ENCODE data around the gene MOGAT1. TPM values are rescaled to one million over a fixed set of nuclear protein-coding genes. Genes with fewer than 3 reads are reported as not detected.
"Not testable (repeated sequence)": the region's sequence is repeated elsewhere in the genome, so short reads cannot be mapped to it uniquely, and the experiment has no call there.

MOGAT1 gene
- total RNA-seq, 1 donor from 2014 or later, result not detected

DNA sequence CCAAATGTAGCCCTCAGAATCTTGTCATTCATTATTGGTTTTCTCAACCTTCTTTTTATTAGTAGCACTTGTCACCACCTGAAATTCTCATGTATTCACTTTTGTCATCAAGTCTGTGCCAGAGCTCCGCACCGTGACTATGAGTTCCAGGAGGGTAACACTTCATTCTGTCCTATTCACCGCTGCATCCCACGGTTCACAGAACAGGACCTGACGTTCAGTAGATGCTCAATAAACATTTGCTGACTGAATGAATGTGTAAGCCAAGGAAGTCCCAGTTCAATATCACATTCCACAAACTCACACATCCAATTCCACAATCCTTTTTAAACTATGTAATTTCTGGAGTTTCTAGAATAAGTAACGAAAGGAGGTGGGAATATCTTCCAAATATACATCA, 65.5 kb downstream of the MOGAT1 start:
- no peak for FAIRE-seq
- DNase-seq (ENCODE audit: low spot score in 2 of 2), result no peak

DNA sequence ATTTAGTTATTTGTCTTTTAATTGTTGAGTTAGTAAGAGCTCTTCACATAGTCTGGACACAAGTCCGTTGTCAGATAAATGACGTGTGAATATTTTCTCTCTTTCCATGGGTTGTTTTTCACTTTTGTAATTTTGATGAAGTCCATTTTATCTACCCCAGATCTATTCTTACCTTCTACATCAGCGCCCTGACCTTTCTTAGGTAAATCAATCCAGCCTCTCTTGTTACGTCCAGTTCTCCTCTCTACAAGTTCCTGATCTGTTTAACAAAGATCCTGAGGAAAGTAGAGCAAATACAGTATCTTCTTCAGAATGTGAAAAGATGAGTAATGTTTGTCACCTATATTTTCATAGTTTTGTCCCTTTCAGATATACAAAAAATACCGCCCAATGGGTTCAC, 66.9 kb downstream of the MOGAT1 start:
- FAIRE-seq (no peak), DNase-seq (ENCODE audit: low spot score in 2 of 2) (no peak)

DNA sequence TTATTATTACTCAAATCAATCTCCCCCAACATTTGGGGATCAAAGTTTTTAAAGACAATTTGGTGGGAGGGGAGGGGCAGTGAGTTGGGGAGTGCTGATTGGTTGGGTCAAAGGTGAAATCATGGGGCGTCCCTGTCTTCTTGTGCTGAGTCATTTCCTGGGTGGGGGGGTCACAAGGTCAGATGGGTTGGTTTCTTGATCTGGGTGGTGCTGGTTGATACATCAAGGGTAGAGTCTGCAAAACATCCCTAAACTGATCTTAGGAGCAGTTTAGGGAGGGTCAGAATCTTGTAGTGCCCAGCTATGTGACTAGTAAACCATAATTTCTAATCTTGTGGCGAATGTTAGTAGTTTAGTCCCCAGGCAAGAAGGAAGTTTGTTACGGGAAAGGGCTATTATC, 67.4 kb downstream of the MOGAT1 start:
- DNase-seq (ENCODE audit: low spot score in 2 of 2) (no peak), FAIRE-seq (no peak)

DNA sequence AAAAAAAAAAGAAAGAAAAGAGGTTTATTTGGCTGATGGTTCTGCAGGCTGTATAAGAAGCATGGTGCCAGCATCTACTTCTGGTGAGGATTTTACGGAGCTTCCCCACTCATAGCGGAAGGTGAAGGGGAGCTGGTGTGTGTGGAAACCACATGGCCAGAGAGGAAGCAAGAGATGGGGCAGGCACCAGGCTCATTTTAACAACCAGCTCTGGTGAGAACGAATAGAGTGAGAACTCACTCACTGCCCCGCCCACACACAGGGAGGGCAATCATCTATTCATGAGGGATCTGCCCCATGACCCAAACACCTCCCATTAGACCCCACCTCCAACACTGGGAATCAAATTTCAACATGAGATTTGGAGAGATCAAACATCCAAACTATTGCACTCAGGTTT, 68.5 kb downstream of the MOGAT1 start:
- DNase-seq (ENCODE audit: low spot score in 2 of 2) (no peak), FAIRE-seq (no peak)

DNA sequence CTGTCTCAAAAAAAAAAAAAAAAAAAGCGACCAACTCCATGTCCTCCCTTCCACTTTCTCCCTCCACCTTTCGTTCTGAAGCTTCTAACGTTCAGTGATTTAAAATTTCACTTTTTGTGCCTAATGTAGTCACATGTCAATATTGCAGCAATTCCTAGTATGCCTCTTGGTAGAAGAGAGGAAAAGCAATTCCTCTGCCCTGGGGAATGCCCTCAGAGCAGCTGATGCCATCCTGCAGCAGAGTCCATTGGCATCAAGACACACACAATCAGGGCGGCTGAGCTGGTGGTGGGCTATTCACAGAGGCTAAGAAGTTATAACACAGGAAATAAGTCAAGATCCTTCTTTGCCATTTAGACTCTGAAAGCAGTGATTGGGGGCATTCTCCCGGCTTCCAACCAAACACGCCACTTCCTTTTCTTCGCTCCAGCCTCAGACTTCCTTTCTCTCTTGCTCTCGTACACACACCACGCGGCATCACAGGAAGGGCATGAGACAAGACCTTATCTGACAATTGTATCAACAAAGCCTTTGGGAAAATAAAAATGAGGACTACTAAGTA, 71.9 kb downstream of the MOGAT1 start:
- no peak for FAIRE-seq
- no peak for DNase-seq (ENCODE audit: low spot score in 2 of 2)

DNA sequence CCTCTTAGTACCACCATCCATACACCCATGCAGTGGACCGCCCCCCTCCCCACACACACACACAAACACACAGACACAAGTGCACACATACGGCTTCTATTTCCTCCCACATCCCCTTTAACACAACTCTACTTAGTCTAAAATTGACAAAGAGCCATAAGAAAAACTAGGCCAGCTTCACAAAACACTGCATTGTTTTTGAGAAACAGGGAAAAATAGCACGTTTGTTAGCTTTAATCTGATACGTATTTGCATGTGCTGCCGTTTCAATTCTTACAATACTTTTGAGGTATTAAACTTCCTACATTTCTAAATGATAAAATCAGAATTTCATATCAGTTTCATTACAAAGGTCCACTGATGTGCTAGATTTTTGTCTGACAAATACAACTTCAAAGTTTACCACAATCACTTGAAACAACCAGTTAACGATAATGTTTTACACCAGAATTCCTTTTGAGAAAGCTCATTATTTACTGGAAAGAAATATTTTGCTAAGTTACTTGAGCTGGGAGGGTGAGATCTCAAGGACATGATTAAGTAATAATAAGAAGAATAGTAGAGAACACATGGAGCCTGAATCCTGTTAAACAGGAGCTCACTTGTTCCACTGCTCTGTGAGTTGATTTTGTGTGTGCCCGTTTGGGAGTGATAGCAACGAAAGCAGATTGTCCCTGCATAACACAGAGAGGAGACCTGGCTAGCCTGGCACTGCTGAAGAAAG, 74.5 kb downstream of the MOGAT1 start:
- FAIRE-seq (no peak), DNase-seq (ENCODE audit: low spot score in 2 of 2) (no peak)

DNA sequence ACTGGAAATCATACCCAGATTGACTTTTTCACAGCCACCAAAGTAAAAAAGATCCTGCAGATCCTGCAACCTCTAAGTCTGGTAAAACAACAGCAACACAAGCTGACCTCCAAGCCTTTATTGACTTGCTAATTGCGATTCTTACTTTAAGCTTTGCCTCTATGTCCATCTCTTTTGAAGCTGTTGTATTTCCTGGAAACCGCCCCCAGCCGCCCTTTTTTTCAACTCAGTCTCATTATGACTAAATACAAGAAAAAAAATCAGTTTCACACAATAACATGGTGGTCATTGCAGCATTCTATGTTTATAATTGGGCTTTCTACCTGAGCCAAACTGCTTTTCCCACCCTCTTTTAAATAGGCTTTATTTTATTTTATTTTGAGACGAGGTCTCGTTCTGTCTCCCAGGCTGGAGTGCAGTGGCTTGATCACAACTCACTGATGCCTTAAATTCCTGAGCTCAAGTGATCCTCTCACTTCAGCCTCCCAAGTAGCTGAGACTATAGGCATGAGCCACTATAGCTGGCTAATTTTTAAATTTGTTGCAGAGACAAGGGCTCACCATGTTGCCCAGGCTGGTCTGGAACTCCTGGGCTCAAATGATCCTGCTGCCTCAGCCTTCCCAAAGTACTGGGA, 76.2 kb downstream of the MOGAT1 start:
- FAIRE-seq (no peak), DNase-seq (ENCODE audit: low spot score in 2 of 2) (no peak)

DNA sequence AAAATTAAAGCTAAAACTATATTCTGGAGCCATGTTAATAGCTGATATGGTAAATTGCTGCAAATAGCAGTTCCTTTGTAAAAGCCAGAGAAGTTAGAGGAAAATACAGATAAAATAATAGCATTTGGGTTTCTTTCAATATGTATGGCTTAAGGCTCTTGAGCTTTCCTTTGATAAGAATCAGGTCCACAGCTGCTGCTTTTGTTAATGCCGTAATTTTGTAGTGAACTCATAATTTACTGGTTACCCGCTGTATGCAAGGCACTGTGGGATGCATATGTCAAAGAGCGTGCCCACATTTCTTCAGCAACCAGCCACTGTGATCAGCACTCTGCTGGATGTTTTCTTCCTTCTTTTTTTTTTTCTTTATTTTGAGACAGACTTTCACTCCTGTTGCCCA, 79.1 kb downstream of the MOGAT1 start:
- no peak for DNase-seq (ENCODE audit: low spot score in 2 of 2)
- no peak for FAIRE-seq

DNA sequence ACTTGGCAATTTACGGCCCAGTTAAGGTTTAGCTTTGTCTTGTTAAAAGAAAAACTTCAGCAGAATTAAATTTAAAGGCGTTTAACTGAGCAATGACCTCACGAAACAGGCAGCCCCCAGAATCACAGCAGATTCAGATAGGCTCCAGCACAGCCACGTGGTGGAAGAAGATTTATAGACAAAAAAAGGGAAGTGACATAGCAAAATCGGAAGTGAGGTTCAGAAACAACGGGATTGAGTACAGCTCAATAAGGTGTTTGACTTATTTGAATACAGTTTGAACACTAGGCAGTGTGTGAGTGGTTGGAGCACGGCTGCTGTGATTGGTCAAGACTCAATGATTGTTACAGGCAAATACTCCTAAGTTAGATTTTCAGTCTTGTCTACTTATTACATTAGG, 79.8 kb downstream of the MOGAT1 start:
- FAIRE-seq (no peak), DNase-seq (ENCODE audit: low spot score in 2 of 2) (no peak)

DNA sequence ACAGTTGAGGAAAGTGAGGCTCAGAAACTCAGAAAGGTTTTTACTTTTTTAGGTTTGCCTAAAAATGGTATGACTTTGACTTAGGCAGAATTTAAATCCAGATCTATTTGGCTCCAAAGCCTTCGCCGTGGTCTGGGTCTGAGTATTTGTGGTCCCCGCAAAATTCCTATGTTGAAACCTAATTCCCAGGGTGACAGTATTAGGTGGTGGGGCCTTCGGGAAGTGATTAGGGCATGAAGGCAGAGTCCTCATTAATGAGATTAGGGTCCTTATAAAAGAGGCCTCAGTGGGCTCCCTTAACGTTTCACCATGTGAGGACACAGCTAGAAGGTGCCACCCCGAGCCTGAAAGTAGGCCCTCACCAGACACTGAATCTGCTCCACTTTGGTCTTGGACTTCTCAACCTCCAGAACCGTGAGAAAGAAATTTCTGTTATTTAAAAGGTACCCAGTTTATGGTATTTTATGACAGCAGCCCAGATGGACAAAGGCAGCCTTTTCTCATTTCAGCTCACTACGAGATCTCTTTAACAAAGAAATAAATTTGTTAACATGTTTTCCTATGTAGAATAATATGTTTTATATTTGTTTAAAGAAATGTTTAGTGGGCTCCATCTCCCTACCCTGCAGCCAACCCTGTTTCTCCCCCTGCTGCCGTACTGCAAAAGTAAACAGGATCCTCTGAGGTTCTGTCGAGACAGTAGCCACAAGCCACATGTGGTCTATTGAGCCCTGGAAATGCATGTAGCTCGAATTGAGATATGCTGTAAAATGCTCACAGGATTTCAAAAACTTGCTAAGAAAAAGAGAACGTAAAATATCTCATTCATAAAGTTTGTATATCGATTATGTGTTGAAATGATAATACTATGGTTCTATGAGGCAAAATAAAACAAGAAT, 80.6 kb downstream of the MOGAT1 start:
- DNase-seq (ENCODE audit: low spot score in 2 of 2) (no peak), FAIRE-seq (no peak)

DNA sequence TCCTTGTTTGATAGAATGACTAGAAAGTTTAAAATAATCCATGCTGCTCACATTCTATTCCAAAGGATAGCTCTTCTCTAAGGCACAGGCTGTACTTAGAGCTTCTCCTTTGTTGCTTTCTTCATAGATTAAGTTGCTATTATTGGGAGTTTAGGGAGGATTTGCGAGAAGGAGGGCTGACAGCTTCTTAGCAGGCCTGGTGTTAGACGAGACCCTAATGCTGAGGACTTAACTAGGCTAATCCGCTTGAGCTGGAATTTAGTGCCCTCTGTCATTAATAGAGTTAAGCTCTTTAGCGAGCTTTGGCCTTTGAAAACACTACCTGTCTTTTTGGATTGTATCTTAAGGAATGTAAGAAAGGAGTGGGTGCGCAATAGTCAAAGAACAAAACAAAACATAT, 81.3 kb downstream of the MOGAT1 start:
- FAIRE-seq, result no peak
- DNase-seq (ENCODE audit: low spot score in 2 of 2), result no peak

DNA sequence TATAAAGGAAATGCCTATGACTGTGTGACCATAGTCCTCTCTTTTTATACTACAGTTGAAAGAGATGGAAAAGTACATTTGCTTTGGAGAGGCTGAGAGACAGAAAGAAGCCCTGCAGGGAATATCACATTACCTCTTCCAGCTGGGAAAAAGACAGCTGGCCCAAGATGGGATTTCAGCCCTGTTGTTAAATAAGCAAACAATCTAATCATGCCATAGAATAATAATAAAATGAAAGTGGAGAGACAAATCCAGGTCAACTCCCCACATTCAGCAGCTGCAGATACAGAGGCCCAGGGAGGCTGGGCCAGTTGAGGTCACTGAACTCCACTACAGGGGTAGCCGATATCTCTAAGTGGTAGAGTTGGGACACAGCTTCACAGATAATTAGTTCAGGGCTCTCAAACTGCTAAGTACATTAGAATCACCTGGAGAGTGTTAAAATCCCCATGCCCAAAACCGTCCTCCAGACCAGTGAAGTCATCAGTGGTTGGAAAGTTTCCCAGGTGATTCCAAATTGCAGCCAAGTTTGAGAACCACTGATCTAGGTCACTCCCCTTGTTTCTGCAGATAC, 81.9 kb downstream of the MOGAT1 start:
- FAIRE-seq, result no peak
- no peak for DNase-seq (ENCODE audit: low spot score in 2 of 2)

DNA sequence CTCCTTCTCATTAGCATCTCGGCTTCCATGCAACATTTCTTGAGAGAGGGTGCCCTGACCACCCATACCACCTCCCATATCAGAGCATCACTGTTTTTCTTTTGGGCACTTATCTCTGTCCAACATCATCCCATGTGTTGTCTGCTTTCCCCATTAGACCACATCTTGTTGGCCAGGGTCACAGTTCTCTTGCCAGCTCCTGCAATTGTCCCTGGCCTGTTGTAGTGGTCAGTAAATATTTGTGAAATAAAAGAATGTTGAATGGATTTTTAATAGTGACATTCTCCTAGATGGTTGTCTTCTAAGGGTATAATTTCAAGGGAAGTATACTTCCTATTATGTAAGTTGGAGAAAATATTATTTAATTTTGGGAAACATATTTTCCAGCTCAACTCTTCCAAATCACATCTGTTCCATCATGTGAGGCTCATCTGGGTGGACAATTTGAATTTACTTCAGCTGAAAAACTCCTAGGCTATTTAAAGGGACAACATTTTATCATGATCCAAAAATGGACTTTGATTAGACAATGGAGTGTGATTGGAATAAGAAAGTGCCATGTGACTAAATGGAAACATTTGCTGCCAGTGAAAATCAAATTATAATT, 83.0 kb downstream of the MOGAT1 start:
- FAIRE-seq (no peak), DNase-seq (ENCODE audit: low spot score in 2 of 2) (no peak)

DNA sequence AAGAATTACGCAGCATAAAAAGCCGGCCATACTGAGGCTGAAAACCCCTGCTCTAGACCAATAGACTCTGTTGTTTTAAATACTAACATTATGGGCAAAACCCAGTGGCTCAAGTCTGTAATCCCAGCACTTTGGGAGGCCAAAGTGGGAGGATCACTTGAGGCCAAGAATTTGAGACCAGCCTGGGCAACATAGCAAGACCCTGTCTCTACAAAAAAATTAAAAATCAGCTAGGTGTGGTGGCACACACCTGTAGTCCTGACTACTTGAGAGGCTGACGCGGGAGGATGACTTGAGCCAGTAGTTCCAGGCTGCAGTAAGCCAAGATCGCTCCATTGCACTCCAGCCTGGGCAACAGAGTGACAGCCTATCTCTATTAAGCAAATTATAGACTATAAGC, 84.1 kb downstream of the MOGAT1 start:
- not testable (repeated sequence) for DNase-seq (ENCODE audit: low spot score in 2 of 2); FAIRE-seq

DNA sequence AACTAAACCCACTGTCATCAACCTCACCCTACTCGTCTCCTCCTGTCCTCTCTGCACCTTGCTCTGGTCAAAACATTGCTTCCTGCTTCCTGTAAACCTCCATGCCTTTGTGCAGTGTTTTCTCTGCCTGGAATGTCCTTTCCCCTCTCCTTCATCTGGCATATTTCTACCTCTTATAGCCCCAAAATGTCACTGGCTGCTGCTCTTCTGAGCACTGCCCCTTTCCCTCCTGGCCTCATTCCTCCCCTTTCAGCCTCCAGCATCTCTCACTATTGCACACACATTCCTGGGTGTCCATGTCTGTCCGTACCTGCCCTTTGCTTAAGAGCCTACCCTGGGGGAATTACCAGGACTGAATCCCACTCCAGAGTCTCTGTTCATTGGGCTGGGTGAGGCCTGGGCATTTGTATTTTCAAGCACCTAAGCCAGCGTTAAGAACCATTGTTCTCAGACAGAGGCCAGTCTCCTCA, 84.9 kb downstream of the MOGAT1 start:
- FAIRE-seq, result no peak
- no peak for DNase-seq (ENCODE audit: low spot score in 2 of 2)

DNA sequence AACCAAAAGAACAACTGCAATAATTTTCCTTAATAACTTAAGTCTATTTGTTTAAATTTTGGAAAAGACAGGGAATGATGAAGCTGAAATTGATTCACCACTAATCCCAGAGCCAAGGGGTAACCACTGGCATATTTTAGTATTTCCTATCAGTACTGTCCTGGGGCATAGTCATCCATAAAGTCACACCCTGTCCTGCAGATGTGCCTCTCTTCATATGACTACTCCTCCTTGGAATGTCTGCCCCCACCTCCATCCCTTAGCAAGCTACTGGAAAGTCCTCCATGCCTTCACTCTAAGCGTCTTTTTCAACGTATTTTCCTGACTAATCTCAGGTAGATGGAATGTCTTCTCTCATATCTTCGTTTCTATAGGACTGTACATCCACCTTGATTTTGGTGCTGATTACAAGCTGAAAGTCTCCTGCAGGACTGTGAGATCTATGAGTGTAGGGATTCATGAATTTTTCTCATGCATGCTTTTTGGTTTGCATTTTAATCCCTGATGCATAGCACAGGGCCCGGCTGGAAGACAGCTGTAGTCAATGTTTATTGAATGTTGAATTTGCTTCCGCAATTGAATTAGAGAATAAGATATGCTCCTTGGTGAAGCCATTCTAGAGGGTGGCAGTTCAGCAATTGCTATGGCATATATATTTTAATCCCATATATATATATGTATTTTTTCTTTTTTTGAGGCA, 85.6 kb downstream of the MOGAT1 start:
- FAIRE-seq (no peak), DNase-seq (ENCODE audit: low spot score in 2 of 2) (no peak)
